ENCODE results near the gene CTRL.

Gene CTRL

DNA sequence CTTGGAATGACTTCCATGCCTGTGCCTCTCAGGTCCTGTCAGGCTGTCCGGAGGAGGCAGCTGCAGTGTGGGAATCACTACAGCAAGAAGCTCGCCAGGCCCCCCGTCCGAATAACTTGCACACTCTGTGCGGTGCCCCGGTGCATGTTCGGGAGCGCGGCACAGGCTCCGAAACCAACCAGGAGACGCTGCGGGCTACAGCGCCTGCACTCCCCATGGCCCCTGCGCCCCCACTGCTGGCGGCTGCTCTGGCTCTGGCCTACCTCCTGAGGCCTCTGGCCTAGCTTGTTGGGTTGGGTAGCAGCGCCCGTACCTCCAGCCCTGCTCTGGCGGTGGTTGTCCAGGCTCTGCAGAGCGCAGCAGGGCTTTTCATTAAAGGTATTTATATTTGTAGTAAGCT is 45.7 kb downstream of the CTRL start:
- no peak for DNase-seq

DNA sequence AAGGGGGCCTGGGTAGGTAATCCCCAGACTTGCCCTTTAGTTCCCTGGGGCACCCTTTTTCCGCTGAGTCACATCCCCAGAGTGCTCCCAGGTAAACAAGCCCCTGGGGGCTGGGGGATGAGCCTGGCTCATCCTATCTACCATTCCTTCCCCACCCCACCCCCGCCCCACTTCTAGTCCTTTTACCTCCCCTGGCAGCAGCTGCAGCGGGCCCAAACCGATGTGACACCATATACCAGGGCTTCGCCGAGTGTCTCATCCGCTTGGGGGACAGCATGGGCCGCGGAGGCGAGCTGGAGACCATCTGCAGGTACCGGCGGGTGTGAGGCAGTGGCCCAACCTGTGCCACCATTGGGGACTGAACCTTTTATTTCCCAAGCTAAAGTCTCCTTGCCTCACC is 46.1 kb downstream of the CTRL start:
- DNase-seq: no peak

DNA sequence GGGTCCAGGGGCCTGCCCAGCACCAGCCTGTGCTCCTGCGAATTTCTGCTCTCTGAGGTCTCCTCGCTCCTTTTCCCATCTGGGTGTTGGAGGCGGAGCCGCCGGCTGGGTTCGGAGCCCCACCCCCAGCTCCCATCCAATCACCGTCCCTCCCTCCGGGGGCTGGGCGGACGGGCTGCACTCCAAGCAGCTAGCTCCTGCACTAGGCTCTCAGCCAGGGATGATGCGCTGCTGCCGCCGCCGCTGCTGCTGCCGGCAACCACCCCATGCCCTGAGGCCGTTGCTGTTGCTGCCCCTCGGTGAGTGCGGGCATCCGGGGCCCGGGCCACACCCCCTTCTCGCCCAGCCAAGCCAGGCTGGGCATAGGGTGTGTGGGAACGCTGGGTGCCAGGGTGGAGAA is 47.0 kb downstream of the CTRL start, which contains the start of gene NRN1L:
Gene NRN1L (plus strand): TSS at position 202 of the 400 bp plus-strand sequence. CDS start 19 bp downstream, at position 221.
- DNase-seq: no peak

DNA sequence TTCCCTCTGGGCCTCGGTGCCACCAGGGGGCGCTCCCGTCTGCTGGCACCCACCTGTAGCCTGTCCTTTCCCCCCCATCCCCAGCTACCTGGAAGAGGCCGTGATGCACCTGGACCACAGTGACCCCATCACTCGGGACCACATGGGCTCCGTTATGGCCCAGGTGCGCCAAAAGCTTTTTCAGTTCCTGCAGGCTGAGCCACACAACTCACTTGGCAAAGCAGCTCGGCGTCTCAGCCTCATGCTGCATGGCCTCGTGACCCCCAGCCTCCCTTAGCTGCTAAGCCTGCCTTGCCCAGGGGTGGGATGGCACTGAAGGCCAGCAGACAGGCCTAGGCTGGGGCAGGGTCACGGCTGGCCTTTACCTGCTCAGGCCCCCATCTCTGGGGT is 47.8 kb downstream of the CTRL start:
- peak; percentile 55 to 70 (median 60) for DNase-seq

DNA sequence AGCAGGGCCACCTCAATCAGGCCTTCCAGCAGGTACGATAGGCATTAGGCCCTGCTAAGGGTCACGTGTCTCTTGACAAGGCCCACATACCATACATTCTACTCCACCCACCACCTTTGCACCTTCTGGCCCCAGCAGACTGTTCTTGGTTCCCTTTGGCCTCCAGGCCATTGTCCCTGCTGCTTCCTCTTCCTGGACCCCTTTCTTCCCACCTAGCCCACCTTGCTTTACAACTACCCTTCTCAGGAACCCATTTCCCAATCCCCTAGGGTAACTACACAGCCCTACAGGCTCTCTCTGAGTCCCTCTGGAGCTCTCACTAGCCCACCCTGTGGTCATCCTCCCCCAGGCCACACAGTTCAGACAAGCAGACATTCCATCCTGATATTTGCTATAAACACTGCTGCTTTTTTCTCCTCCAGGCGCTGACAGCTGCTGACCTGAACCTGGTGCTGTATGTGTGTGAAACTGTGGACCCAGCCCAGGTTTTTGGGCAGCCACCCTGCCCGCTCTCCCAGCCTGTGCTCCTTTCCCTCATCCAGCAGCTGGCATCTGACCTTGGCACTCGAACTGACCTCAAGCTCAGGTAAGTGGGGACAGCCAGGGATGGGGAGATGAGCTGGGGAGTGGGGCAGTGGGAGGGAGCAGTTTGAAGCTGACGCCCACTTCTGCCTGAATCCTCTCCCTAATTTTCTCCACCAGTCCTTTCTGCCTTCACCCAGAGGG is 48.4 kb downstream of the CTRL start:
- DNase-seq: no peak

DNA sequence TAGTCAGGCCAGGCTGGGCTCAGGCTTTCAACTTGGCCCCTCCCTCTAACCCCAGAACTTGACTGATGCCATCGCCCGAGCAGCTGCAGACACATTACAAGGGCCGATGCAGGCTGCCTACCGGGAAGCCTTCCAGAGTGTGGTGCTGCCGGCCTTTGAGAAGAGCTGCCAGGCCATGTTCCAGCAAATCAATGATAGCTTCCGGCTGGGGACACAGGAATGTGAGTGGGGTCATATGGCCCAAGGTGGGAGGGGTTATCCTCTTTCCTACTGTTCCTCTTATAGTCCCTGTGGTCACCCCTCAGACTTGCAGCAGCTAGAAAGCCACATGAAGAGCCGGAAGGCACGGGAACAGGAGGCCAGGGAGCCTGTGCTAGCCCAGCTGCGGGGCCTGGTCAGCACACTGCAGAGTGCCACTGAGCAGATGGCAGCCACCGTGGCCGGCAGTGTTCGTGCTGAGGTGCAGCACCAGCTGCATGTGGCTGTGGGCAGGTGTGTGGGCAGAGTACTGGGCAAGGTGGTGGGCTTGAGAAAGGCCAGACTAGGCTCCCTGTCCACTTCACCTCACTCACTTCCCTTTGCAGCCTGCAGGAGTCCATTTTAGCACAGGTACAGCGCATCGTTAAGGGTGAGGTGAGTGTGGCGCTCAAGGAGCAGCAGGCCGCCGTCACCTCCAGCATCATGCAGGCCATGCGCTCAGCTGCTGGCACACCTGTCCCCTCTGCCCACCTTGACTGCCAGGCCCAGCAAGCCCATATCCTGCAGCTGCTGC is 49.1 kb downstream of the CTRL start:
- DNase-seq: no peak

DNA sequence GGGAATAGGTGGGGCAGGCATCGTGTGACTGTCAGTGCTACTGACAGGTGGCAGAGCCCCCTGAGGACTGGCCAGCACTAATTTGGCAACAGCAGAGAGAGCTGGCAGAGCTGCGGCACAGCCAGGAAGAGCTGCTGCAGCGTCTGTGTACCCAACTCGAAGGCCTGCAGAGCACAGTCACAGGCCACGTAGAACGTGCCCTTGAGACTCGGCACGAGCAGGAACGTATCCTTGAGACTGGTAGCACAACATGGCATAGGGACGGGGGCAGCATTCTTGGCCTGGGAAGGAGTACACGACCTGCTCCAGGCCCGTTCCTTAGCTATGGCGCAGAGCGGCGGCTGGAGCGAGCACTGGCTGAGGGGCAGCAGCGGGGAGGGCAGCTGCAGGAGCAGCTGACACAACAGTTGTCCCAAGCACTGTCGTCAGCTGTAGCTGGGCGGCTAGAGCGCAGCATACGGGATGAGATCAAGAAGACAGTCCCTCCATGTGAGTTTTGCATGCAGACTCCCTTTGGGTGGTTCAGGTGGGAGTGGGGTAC is 50.0 kb downstream of the CTRL start:
- no peak for DNase-seq

DNA sequence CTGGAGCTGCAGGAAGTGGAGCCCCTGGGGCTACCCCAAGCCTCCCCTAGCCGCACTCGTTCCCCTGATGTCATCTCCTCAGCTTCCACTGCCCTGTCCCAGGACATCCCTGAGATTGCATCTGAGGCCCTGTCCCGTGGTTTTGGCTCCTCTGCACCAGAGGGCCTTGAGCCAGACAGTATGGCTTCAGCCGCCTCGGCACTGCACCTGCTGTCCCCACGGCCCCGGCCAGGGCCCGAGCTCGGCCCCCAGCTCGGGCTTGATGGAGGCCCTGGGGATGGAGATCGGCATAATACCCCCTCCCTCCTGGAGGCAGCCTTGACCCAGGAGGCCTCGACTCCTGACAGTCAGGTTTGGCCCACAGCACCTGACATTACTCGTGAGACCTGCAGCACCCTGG is 51.1 kb downstream of the CTRL start:
- DNase-seq: no peak

DNA sequence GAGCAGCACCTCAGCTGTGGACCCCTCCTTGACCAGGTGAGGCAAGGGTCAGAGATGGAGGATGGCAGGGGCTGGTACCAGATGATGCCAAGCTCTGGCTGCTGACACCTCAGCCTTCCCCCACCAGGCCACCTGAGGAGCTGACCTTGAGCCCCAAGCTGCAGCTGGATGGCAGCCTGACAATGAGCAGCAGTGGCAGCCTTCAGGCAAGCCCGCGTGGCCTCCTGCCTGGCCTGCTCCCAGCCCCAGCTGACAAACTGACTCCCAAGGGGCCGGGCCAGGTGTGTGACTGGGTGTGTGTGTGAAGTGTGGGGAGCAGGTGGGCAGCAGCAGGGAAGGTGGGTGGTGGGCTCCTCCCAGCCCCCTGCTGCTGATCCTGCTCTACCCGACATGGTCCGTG is 51.7 kb downstream of the CTRL start:
- DNase-seq: no peak

All from activated CD4-positive, CD25-positive, alpha-beta regulatory T cell (primary cell).